ENCODE measurements around the gene PRELID3B. TPM values are rescaled to one million over a fixed set of nuclear protein-coding genes. Genes with fewer than 3 reads are reported as not detected.
"Not testable (repeated sequence)": the region's sequence is repeated elsewhere in the genome, so short reads cannot be mapped to it uniquely, and the experiment has no call there.

Gene PRELID3B
- total RNA-seq, 1 donor from 2014 or later = 85.3 TPM

- intact Hi-C loops (cut with micrococcal nuclease) = no loop called here
Observed at GRCh38 chr20:59013959-59014608, 28.5 kb downstream of the PRELID3B start.

- intact Hi-C loops (cut with micrococcal nuclease) = no loop called here
Observed at GRCh38 chr20:59013031-59013951, 29.3 kb downstream of the PRELID3B start.

- intact Hi-C loops (cut with micrococcal nuclease) = not testable (repeated sequence)
Observed at GRCh38 chr20:59011874-59012157, 30.8 kb downstream of the PRELID3B start.

GRCh38 chr20:59010995-59011873 is 31.4 kb downstream of the PRELID3B start:
- intact Hi-C loops (cut with micrococcal nuclease) = no loop called here

GRCh38 chr20:59010321-59010994 is 32.1 kb downstream of the PRELID3B start:
- intact Hi-C loops (cut with micrococcal nuclease) = no loop called here

GRCh38 chr20:59008715-59009336 is 33.8 kb downstream of the PRELID3B start:
- intact Hi-C loops (cut with micrococcal nuclease) = no loop called here

GRCh38 chr20:59007665-59008511 is 34.7 kb downstream of the PRELID3B start:
- intact Hi-C loops (cut with micrococcal nuclease) = loop anchor here (2.0 kb wide), 2 partner anchors 25 to 27 kb away; partner anchors contain the start of genes ATP5F1E and NELFCD

GRCh38 chr20:59006864-59007664 is 35.5 kb downstream of the PRELID3B start, which contains the start of gene CTSZ:
Gene CTSZ (minus strand): TSS chr20:59007254. CDS start chr20:59007128, 126 bp downstream.
- intact Hi-C loops (cut with micrococcal nuclease) = loop anchor here (2.0 kb wide), 2 partner anchors 26 kb away; partner anchors contain the start of genes ATP5F1E and NELFCD

- intact Hi-C loops (cut with micrococcal nuclease) = loop anchor here (2.0 kb wide), 2 partner anchors 26 kb away; partner anchors contain the start of genes ATP5F1E and NELFCD
Observed at GRCh38 chr20:59006167-59006863, 36.3 kb downstream of the PRELID3B start.

GRCh38 chr20:59005523-59006166 is 36.9 kb downstream of the PRELID3B start:
- intact Hi-C loops (cut with micrococcal nuclease) = loop anchor here (2.0 kb wide), 3 partner anchors 25 to 37 kb away; partner anchors contain the start of genes ATP5F1E, NELFCD and PRELID3B

GRCh38 chr20:59004763-59005522 is 37.6 kb downstream of the PRELID3B start:
- intact Hi-C loops (cut with micrococcal nuclease) = loop anchor here (2.0 kb wide), 1 partner anchor 38 kb away; the partner anchor contains the start of gene PRELID3B

- intact Hi-C loops (cut with micrococcal nuclease) = loop anchor here (2.0 kb wide), 1 partner anchor 38 kb away; the partner anchor contains the start of gene PRELID3B
Observed at GRCh38 chr20:59004493-59004762, 38.2 kb downstream of the PRELID3B start.

- intact Hi-C loops (cut with micrococcal nuclease) = loop anchor here (2.0 kb wide), 1 partner anchor 39 kb away; the partner anchor contains the start of gene PRELID3B
Observed at GRCh38 chr20:59003836-59004492, 38.6 kb downstream of the PRELID3B start.

- intact Hi-C loops (cut with micrococcal nuclease) = no loop called here
Observed at GRCh38 chr20:59002874-59003399, 39.6 kb downstream of the PRELID3B start.

GRCh38 chr20:59002388-59002787 is 40.2 kb downstream of the PRELID3B start:
- intact Hi-C loops (cut with micrococcal nuclease) = no loop called here

Data from T-helper 2 cell treated with Interferon-gamma antibody and Interleukin-4, amounts not matched to agents 100 ng/mL and 5 ng/mL, for 36 hours (primary cell).